ENCODE results near the gene GALNS.
A peak's percentile ranks its signal among the peaks of the same experiment; 100 is the strongest.
"Not testable (repeated sequence)": the region's sequence is repeated elsewhere in the genome, so short reads cannot be mapped to it uniquely, and the experiment has no call there.

GALNS gene

GRCh38 chr16:88780142-88781062, 76.3 kb downstream of the GALNS start:
- no peak for DNase-seq

GRCh38 chr16:88779406-88780141, 77.2 kb downstream of the GALNS start:
- no peak for DNase-seq

GRCh38 chr16:88778541-88779065, 78.1 kb downstream of the GALNS start:
- DNase-seq: no peak

GRCh38 chr16:88778271-88778525, 78.5 kb downstream of the GALNS start:
- no peak for DNase-seq

GRCh38 chr16:88777471-88778270, 79.1 kb downstream of the GALNS start:
- DNase-seq: no peak

GRCh38 chr16:88775825-88776224, 80.9 kb downstream of the GALNS start:
- no peak for DNase-seq

- no peak for DNase-seq
Observed at GRCh38 chr16:88774544-88775393, 82.0 kb downstream of the GALNS start.

GRCh38 chr16:88773812-88774291, 82.9 kb downstream of the GALNS start:
- peak in 1 of 2 donors; percentile 5 for DNase-seq

- DNase-seq: no peak
Observed at GRCh38 chr16:88772871-88773811, 83.6 kb downstream of the GALNS start.

- DNase-seq: not testable (repeated sequence)
Observed at GRCh38 chr16:88771781-88772180, 85.0 kb downstream of the GALNS start.

GRCh38 chr16:88771294-88771772, 85.4 kb downstream of the GALNS start:
- no peak for DNase-seq

- DNase-seq: peak; percentile 26 to 88
Observed at GRCh38 chr16:88770461-88771293, 86.1 kb downstream of the GALNS start.

GRCh38 chr16:88769617-88770460, 86.9 kb downstream of the GALNS start:
- no peak for DNase-seq

- DNase-seq: no peak
Observed at GRCh38 chr16:88768071-88768783, 88.5 kb downstream of the GALNS start.

GRCh38 chr16:88767546-88768070, 89.1 kb downstream of the GALNS start:
- DNase-seq: no peak

GRCh38 chr16:88766975-88767374, 89.8 kb downstream of the GALNS start:
- DNase-seq: no peak

GRCh38 chr16:88764913-88765349, 91.8 kb downstream of the GALNS start:
- DNase-seq: no peak

GRCh38 chr16:88764080-88764479, 92.7 kb downstream of the GALNS start:
- DNase-seq: no peak
